ENCODE data around the gene VGLL1. TPM values are rescaled to one million over a fixed set of nuclear protein-coding genes. Genes with fewer than 3 reads are reported as not detected.

Gene VGLL1
- total and polyA plus RNA-seq, 10 of the 15 experiments (the other 5 are each of a cell fraction or from before 2014, with no cell fraction given) = not detected

- no peak for TF ChIP-seq IRF4 (IDR thresholded peaks at IDR 0.05; ENCODE audit: low read depth, low read length)
- TF ChIP-seq, protein P1, sequence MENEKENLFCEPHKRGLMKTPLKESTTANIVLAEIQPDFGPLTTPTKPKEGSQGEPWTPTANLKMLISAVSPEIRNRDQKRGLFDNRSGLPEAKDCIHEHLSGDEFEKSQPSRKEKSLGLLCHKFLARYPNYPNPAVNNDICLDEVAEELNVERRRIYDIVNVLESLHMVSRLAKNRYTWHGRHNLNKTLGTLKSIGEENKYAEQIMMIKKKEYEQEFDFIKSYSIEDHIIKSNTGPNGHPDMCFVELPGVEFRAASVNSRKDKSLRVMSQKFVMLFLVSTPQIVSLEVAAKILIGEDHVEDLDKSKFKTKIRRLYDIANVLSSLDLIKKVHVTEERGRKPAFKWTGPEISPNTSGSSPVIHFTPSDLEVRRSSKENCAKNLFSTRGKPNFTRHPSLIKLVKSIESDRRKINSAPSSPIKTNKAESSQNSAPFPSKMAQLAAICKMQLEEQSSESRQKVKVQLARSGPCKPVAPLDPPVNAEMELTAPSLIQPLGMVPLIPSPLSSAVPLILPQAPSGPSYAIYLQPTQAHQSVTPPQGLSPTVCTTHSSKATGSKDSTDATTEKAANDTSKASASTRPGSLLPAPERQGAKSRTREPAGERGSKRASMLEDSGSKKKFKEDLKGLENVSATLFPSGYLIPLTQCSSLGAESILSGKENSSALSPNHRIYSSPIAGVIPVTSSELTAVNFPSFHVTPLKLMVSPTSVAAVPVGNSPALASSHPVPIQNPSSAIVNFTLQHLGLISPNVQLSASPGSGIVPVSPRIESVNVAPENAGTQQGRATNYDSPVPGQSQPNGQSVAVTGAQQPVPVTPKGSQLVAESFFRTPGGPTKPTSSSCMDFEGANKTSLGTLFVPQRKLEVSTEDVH (IDR thresholded peaks at IDR 0.05; ENCODE audit: low read depth, partially characterized antibody) = no peak
- no peak for TF ChIP-seq NFIC (IDR thresholded peaks at IDR 0.05; ENCODE audit: low read depth, low read length)
- TF ChIP-seq PML (IDR thresholded peaks at IDR 0.05; ENCODE audit: low read length) = no peak
- no peak for TF ChIP-seq ZBTB4 (CRISPR knock-in tag; IDR thresholded peaks at IDR 0.05)
- TF ChIP-seq, protein P2, sequence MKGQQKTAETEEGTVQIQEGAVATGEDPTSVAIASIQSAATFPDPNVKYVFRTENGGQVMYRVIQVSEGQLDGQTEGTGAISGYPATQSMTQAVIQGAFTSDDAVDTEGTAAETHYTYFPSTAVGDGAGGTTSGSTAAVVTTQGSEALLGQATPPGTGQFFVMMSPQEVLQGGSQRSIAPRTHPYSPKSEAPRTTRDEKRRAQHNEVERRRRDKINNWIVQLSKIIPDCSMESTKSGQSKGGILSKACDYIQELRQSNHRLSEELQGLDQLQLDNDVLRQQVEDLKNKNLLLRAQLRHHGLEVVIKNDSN (IDR thresholded peaks at IDR 0.05; ENCODE audit: borderline replicate concordance, extremely low read length, insufficient read depth, low read depth, low read length) = no peak
- no peak for TF ChIP-seq CHD1 (IDR thresholded peaks at IDR 0.05; ENCODE audit: low read depth, low read length)
- TF ChIP-seq STAT3 (IDR thresholded peaks at IDR 0.05; ENCODE audit: low read depth, low read length) = no peak
- TF ChIP-seq CHD4 (IDR thresholded peaks at IDR 0.05) = no peak
- TF ChIP-seq, protein P3, sequence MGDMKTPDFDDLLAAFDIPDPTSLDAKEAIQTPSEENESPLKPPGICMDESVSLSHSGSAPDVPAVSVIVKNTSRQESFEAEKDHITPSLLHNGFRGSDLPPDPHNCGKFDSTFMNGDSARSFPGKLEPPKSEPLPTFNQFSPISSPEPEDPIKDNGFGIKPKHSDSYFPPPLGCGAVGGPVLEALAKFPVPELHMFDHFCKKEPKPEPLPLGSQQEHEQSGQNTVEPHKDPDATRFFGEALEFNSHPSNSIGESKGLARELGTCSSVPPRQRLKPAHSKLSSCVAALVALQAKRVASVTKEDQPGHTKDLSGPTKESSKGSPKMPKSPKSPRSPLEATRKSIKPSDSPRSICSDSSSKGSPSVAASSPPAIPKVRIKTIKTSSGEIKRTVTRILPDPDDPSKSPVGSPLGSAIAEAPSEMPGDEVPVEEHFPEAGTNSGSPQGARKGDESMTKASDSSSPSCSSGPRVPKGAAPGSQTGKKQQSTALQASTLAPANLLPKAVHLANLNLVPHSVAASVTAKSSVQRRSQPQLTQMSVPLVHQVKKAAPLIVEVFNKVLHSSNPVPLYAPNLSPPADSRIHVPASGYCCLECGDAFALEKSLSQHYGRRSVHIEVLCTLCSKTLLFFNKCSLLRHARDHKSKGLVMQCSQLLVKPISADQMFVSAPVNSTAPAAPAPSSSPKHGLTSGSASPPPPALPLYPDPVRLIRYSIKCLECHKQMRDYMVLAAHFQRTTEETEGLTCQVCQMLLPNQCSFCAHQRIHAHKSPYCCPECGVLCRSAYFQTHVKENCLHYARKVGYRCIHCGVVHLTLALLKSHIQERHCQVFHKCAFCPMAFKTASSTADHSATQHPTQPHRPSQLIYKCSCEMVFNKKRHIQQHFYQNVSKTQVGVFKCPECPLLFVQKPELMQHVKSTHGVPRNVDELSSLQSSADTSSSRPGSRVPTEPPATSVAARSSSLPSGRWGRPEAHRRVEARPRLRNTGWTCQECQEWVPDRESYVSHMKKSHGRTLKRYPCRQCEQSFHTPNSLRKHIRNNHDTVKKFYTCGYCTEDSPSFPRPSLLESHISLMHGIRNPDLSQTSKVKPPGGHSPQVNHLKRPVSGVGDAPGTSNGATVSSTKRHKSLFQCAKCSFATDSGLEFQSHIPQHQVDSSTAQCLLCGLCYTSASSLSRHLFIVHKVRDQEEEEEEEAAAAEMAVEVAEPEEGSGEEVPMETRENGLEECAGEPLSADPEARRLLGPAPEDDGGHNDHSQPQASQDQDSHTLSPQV (IDR thresholded peaks at IDR 0.05) = no peak
These were observed 53.9 kb downstream of the VGLL1 start (continued) for GRCh38 chrX:136585960-136586359.

All from GM12878 (cell line).